Endothelial cell of umbilical vein (primary cell): ENCODE data around the gene BGN. TPM values are rescaled to one million over a fixed set of nuclear protein-coding genes. Genes with fewer than 3 reads are reported as not detected.

Source experiments
- BruUV-seq: library from RNA; stranded (reverse); fragments of 400-500 nt; replicated peaks from 2 replicates; lab custom pipeline; 2021; lab: Mats Ljungman, UMichigan
- CTCF ChIA-PET: fragments of 300-600, 350-600 bp; sonication (Branson Sonifier 250); formaldehyde crosslinking; loops from one replicate; lab custom pipeline; 2021; ENCODE audit warnings: antibody characterized with exemption, inconsistent platforms; lab: Charles Lee
- POLR2A ChIA-PET: fragments of 300-600, 350-600 bp; sonication (Branson Sonifier 250); formaldehyde crosslinking; loops from one replicate; lab custom pipeline; 2021; ENCODE audit warnings: antibody characterized with exemption, inconsistent platforms; lab: Charles Lee
- DNase-seq: peaks from one replicate; pipeline ENCODE4 v3.0.0-alpha.2; 2011; ENCODE audit warnings: low read depth, low spot score
- FAIRE-seq: peaks from 2 replicates; lab custom pipeline; 2011; peaks lifted over from hg19 to GRCh38; lab: Jason Lieb, UNC
- H2AFZ ChIP-seq: 2 replicates; pipeline ENCODE4 v1.6.0; 2012; ENCODE audit warnings: low read depth, low read length, control low read depth, inconsistent platforms
- H3K27ac ChIP-seq: 2 replicates; pipeline ENCODE4 v1.5.1; 2011; ENCODE audit warnings: low read depth, mild to moderate bottlenecking, control low read depth, low read length, moderate library complexity; ENCODE audit not compliant: insufficient read depth
- H3K27me3 ChIP-seq, 2 experiments: 2 replicates each; pipeline versions ENCODE4 v1.6.0 to v1.6.1; 2011; ENCODE audit warnings: low read length in 2 of 2, mixed read lengths in 1 of 2; ENCODE audit not compliant: control insufficient read depth in 2 of 2, insufficient read depth in 2 of 2
- H3K36me3 ChIP-seq, 2 experiments: 2 replicates in 1 of 2; 3 replicates in 1 of 2; pipeline ENCODE4 v1.5.1; 2011; ENCODE audit warnings: low read length in 2 of 2, mild to moderate bottlenecking in 1 of 2, moderate library complexity in 1 of 2; ENCODE audit not compliant: control insufficient read depth in 2 of 2, insufficient read depth in 2 of 2; ENCODE audit errors: extremely low read depth in 1 of 2
- H3K4me1 ChIP-seq: 3 replicates; pipeline ENCODE4 v1.5.1; 2011; ENCODE audit warnings: mild to moderate bottlenecking, low read length; ENCODE audit not compliant: control insufficient read depth, insufficient read depth; ENCODE audit errors: extremely low read depth
- H3K4me2 ChIP-seq: 2 replicates; pipeline ENCODE4 v1.6.1; 2011; ENCODE audit warnings: low read length, control low read depth, mixed read lengths; ENCODE audit not compliant: insufficient read depth
- H3K4me3 ChIP-seq, 3 experiments: fragments of 200-600 bp in 1 of 3; sonication (generic), shearing (Covaris generic) in 1 of 3; replicated peaks in 1 of 3; 2 replicates each; pipeline ENCODE4 v1.5.1; 2011 to 2016; ENCODE audit warnings: control low read depth in 3 of 3, low read length in 3 of 3, mild to moderate bottlenecking in 2 of 3, inconsistent platforms in 1 of 3, low read depth in 1 of 3, moderate library complexity in 1 of 3; ENCODE audit not compliant: insufficient read depth in 1 of 3
- H3K79me2 ChIP-seq: 2 replicates; pipeline ENCODE4 v1.6.0; 2012; ENCODE audit warnings: low read length, inconsistent platforms; ENCODE audit not compliant: control insufficient read depth, insufficient read depth
- H3K9ac ChIP-seq: replicated peaks from 2 replicates; pipeline ENCODE3; 2011; ENCODE audit warnings: low read length, control low read depth; ENCODE audit not compliant: insufficient read depth; ENCODE audit errors: extremely low read depth
- H3K9me1 ChIP-seq: replicated peaks from 3 replicates; pipeline ENCODE4 v1.6.0; 2011; ENCODE audit warnings: mild to moderate bottlenecking, low read length; ENCODE audit not compliant: control insufficient read depth, insufficient read depth; ENCODE audit errors: extremely low read depth
- H3K9me3 ChIP-seq: replicated peaks from 2 replicates; pipeline ENCODE4 v1.5.1; 2012; ENCODE audit warnings: low read length, inconsistent platforms; ENCODE audit not compliant: control insufficient read depth, insufficient read depth
- H4K20me1 ChIP-seq: replicated peaks from 2 replicates; pipeline ENCODE3; 2011; ENCODE audit warnings: mild to moderate bottlenecking, low read length; ENCODE audit not compliant: control insufficient read depth, insufficient read depth; ENCODE audit errors: extremely low read depth
- CTCF ChIP-seq, 2 donors: IDR thresholded peaks; 1 replicate in 1 of 2; 2 replicates in 1 of 2; pipeline ENCODE4 v1.5.1; 2011; ENCODE audit warnings: low read length in 2 of 2, mild to moderate bottlenecking in 2 of 2, moderate library complexity in 2 of 2, control low read depth in 1 of 2, inconsistent platforms in 1 of 2, low read depth in 1 of 2; ENCODE audit not compliant: insufficient read depth in 1 of 2; ENCODE audit errors: extremely low read depth in 1 of 2
- EZH2 ChIP-seq: IDR thresholded peaks from 2 replicates; pipeline ENCODE4 v1.6.1; 2012; ENCODE audit warnings: borderline replicate concordance, low read depth, mild to moderate bottlenecking, moderate library complexity, low read length, inconsistent platforms; ENCODE audit not compliant: severe bottlenecking
- FOS ChIP-seq: IDR thresholded peaks from 2 replicates; pipeline ENCODE4 v1.6.1; 2011; ENCODE audit warnings: mild to moderate bottlenecking, low read length, moderate library complexity, borderline replicate concordance; ENCODE audit not compliant: insufficient read depth
- GATA2 ChIP-seq: IDR thresholded peaks from 2 replicates; pipeline ENCODE4 v1.7.0; 2011; ENCODE audit warnings: low read depth, mild to moderate bottlenecking, moderate library complexity, mixed read lengths, low read length; ENCODE audit not compliant: insufficient read length, insufficient read depth
- JUN ChIP-seq: IDR thresholded peaks from 2 replicates; pipeline ENCODE4 v1.6.1; 2011; ENCODE audit warnings: borderline replicate concordance, low read depth; ENCODE audit not compliant: insufficient read length, insufficient read depth
- MAX ChIP-seq: IDR thresholded peaks from 2 replicates; pipeline ENCODE4 v1.6.1; 2011; ENCODE audit not compliant: insufficient read depth, insufficient read length
- MYC ChIP-seq: IDR thresholded peaks from one replicate; pipeline ENCODE4 v1.6.1; 2011; ENCODE audit warnings: mild to moderate bottlenecking, low read depth, low read length
- POLR2A ChIP-seq: IDR thresholded peaks from 2 replicates; pipeline ENCODE4 v1.6.1; 2012; ENCODE audit warnings: low read depth, mild to moderate bottlenecking, control low read depth, low read length
- POLR2AphosphoS5 ChIP-seq: IDR thresholded peaks from 2 replicates; pipeline ENCODE4 v1.6.1; 2012; ENCODE audit warnings: low read depth, mild to moderate bottlenecking, control low read depth, low read length, moderate library complexity; ENCODE audit not compliant: insufficient read depth
- dilution Hi-C: fragments of 300-500 bp; cut with MboI; formaldehyde crosslinking; loops from one replicate; pipeline ENCODE4 v1.15.0; 2019; ENCODE audit warnings: low sequenced_read_pairs; ENCODE audit not compliant: extremely low pct_ligation_motif_present
- intact Hi-C: fragments of 100-400 bp; cut with micrococcal nuclease; formaldehyde crosslinking; loops from one replicate; pipeline ENCODE4 v1.10.0; 2022
- polyA plus RNA-seq, 4 experiments: library from polyadenylated mRNA; depleted of rRNA in 3 of 4; stranded (reverse) in 3 of 4; unstranded in 1 of 4; fragments of >200 nt; gene quantifications; 2 replicates each; pipeline versions ENCODE4 v1.2.1 to v1.2.3, GENCODE V29; 2011 to 2012; ENCODE audit warnings: missing spikeins in 1 of 4
- total RNA-seq: library from RNA; stranded (reverse); gene quantifications from 2 replicates; pipeline ENCODE4 v1.2.3, GENCODE V29; 2021

The BGN gene
- total and polyA plus RNA-seq, 2 donors (not counting 3 experiments of a cell fraction or from before 2014, with no cell fraction given), result 479 to 879 TPM

GRCh38 chrX:153546386-153546785 lies 51.6 kb downstream of the BGN start:
- no peaks in the 10 kb centered on the region for H3K36me3 ChIP-seq
- H3K9me3 ChIP-seq, result no peaks in the 10 kb centered on the region
- H3K27ac ChIP-seq, result no peak overlapping the region
- H3K27me3 ChIP-seq, result no peaks in the 10 kb centered on the region
- no peak overlapping the region for H3K9ac ChIP-seq
- H3K4me1 ChIP-seq, result no peaks in the 10 kb centered on the region
- H3K4me2 ChIP-seq, result no peak overlapping the region
- ChIA-PET POLR2A (no interaction called here), CTCF (interaction anchor here (1.3 to 1.6 kb wide), 3 partner anchors 8 to 121 kb away, joined by 3 to 7 read pairs (median 6); no protein-coding TSS in a partner anchor)
- FAIRE-seq, result no peak
- H4K20me1 ChIP-seq, result no peaks in the 10 kb centered on the region
- no peaks in the 10 kb centered on the region for H3K79me2 ChIP-seq
- TF ChIP-seq EZH2 (no peak), CTCF (IDR thresholded peaks at IDR 0.05; ENCODE audit: extremely low read depth in 1 of 2, insufficient read depth in 1 of 2, low read depth in 1 of 2, low read length in 2 of 2) (no peak), POLR2AphosphoS5 (no peak), FOS (no peak), POLR2A (no peak), MYC (no peak), MAX (no peak), JUN (no peak), GATA2 (no peak)
- DNase-seq, result no peak
- no peak overlapping the region for H3K4me3 ChIP-seq
- no TSS peak for BruUV-seq
- H3K9me1 ChIP-seq, result no peaks in the 10 kb centered on the region
- intact Hi-C loops (no loop called here), dilution Hi-C loops (no loop called here)
- H2AFZ ChIP-seq, result no peak overlapping the region
